Retinal pigment epithelial cell (primary cell): Measurements from ENCODE around the gene ERICH3.

ENCODE experiments used
- DNase-seq: peaks from one replicate; pipeline ENCODE4 v3.0.0-alpha.2; 2010; ENCODE audit warnings: low read depth
- H3K4me3 ChIP-seq: 2 replicates; pipeline ENCODE4 v1.5.1; 2011; ENCODE audit warnings: mild to moderate bottlenecking, low read length, control low read depth, moderate library complexity
- TF ChIP-seq, protein P1 (sequence below): conservative IDR thresholded peaks from 2 replicates; pipeline ENCODE4 v1.5.1; 2011; ENCODE audit warnings: low read depth, low read length, control low read depth, inconsistent platforms

ERICH3 gene

GRCh38 chr1:74613894-74614293 is 59.7 kb downstream of the ERICH3 start:
- no peak overlapping the region for H3K4me3 ChIP-seq
- TF ChIP-seq, protein P1, sequence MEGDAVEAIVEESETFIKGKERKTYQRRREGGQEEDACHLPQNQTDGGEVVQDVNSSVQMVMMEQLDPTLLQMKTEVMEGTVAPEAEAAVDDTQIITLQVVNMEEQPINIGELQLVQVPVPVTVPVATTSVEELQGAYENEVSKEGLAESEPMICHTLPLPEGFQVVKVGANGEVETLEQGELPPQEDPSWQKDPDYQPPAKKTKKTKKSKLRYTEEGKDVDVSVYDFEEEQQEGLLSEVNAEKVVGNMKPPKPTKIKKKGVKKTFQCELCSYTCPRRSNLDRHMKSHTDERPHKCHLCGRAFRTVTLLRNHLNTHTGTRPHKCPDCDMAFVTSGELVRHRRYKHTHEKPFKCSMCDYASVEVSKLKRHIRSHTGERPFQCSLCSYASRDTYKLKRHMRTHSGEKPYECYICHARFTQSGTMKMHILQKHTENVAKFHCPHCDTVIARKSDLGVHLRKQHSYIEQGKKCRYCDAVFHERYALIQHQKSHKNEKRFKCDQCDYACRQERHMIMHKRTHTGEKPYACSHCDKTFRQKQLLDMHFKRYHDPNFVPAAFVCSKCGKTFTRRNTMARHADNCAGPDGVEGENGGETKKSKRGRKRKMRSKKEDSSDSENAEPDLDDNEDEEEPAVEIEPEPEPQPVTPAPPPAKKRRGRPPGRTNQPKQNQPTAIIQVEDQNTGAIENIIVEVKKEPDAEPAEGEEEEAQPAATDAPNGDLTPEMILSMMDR, result no peak
- DNase-seq, result no peak

DNA sequence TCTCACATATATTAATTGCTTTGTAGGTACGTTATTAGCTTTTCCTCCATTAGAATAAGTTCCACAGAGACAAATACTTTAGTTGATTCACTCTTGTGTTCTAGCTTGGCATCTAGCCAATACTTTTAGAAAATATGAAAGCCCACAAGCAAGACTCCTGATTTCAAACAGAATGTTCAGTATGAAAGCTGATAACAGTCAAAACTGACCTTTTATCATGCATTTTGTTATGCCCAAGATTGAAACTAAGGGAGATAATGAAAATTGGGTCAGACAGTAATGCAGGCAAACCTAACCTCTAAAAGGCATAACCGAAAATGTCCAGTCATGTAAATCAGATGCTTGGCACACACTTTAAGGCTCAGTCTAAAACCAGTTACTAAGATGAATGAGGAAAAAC is 61.7 kb downstream of the ERICH3 start:
- H3K4me3 ChIP-seq, result no peak overlapping the region
- TF ChIP-seq, protein P1, result no peak
- no peak for DNase-seq

DNA sequence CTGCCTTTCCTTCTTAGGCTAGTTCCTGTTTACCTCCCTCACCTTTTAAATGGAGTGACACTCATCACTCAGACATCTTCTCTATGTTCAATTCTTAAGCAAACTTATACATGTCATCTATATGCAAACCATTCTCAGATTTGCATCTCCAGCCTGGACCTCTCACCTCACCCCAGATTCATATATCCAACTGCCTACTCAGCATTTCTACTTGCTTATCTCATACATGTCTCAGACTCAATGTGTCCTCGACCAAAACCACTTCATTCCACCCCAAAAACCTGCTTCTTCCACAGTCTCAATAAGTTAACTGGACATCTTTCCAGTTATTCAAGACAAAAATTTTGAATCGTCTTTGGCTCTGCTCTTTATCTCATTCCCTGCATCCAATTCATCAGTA is 62.6 kb downstream of the ERICH3 start:
- no peak for DNase-seq
- no peak overlapping the region for H3K4me3 ChIP-seq
- TF ChIP-seq, protein P1, result no peak

GRCh38 chr1:74609810-74610371 is 63.7 kb downstream of the ERICH3 start:
- no peak for DNase-seq
- TF ChIP-seq, protein P1, result no peak
- H3K4me3 ChIP-seq, result no peak overlapping the region

- TF ChIP-seq, protein P1, result no peak
- DNase-seq, result no peak
- H3K4me3 ChIP-seq, result no peak overlapping the region
Measured at GRCh38 chr1:74596717-74597116, 76.9 kb downstream of the ERICH3 start.

GRCh38 chr1:74593887-74594866 is 79.4 kb downstream of the ERICH3 start:
- TF ChIP-seq, protein P1, result no peak
- DNase-seq, result no peak
- H3K4me3 ChIP-seq, result no peak overlapping the region
